Tibial nerve (tissue), 3 donors: ENCODE results near the gene SATB2.

Experiments used
- CTCF ChIP-seq, 5 experiments: fragments of 200-600 bp in 3 of 5; fragments of 450-650 bp in 2 of 5; sonication (generic) in 3 of 5; IDR thresholded peaks; one replicate each; pipeline ENCODE4 v1.5.1; 2016 to 2019; ENCODE audit warnings: antibody characterized with exemption in 5 of 5, mild to moderate bottlenecking in 3 of 5, moderate library complexity in 2 of 5
- POLR2A ChIP-seq, 2 donors: fragments of 450-650 bp; IDR thresholded peaks; one replicate each; pipeline ENCODE4 v1.6.1; 2017; ENCODE audit warnings: antibody characterized with exemption in 2 of 2, mild to moderate bottlenecking in 2 of 2, moderate library complexity in 2 of 2

- TF ChIP-seq CTCF (IDR thresholded peaks at IDR 0.05) (no peak), POLR2A (IDR thresholded peaks at IDR 0.05) (no peak)
These were observed 43.3 kb downstream of the SATB2 start for GRCh38 chr2:199414465-199414864.
